SK-N-SH (cell line): ENCODE results near the gene MIS12. TPM values are rescaled to one million over a fixed set of nuclear protein-coding genes. Genes with fewer than 3 reads are reported as not detected.

ENCODE experiments used
- CTCF ChIA-PET: fragments of 300-600, 350-600 bp; formaldehyde crosslinking; extraction: SDS; loops from one replicate; lab custom pipeline; 2021; lab: Yijun Ruan, JAX
- POLR2A ChIA-PET: fragments of 350-600 bp; sonication (Branson Sonifier 250); formaldehyde crosslinking; extraction: SDS; loops from one replicate; lab custom pipeline; 2020; ENCODE audit warnings: antibody characterized with exemption, inconsistent platforms; lab: Yijun Ruan, JAX
- DNase-seq: peaks from one replicate; pipeline ENCODE4 v3.0.0; 2012
- H2AFZ ChIP-seq: fragments of 200-600 bp; sonication (generic); 2 replicates; pipeline ENCODE4 v1.8.1; 2016; ENCODE audit warnings: antibody characterized with exemption, mild to moderate bottlenecking, low read depth
- H3F3A ChIP-seq: fragments of 200-600 bp; sonication (generic); replicated peaks from 2 replicates; pipeline ENCODE3; 2016; ENCODE audit warnings: antibody characterized with exemption, mild to moderate bottlenecking; ENCODE audit not compliant: insufficient read depth
- H3K27ac ChIP-seq, 2 experiments: fragments of 200-500 bp in 1 of 2; fragments of 200-600 bp in 1 of 2; sonication (Bioruptor generic) in 1 of 2; sonication (generic), shearing (Covaris generic) in 1 of 2; 2 replicates each; pipeline versions ENCODE4 v1.5.1 to v1.6.1; 2014 to 2016; ENCODE audit warnings: low read depth in 2 of 2, inconsistent platforms in 1 of 2, low read length in 1 of 2, mild to moderate bottlenecking in 1 of 2, mixed read lengths in 1 of 2
- H3K27me3 ChIP-seq: fragments of 200-600 bp; sonication (generic), shearing (Covaris generic); 2 replicates; pipeline ENCODE4 v1.6.1; 2016; ENCODE audit warnings: mixed run types; ENCODE audit not compliant: insufficient read depth
- H3K36me3 ChIP-seq, 2 experiments: fragments of 200-500 bp in 1 of 2; fragments of 200-600 bp in 1 of 2; sonication (Bioruptor generic) in 1 of 2; sonication (generic) in 1 of 2; replicated peaks in 1 of 2; 2 replicates each; pipeline versions ENCODE3 to v1.5.1; 2014 to 2016; ENCODE audit warnings: low read length in 1 of 2, mild to moderate bottlenecking in 1 of 2; ENCODE audit not compliant: insufficient read depth in 2 of 2, control insufficient read depth in 1 of 2
- H3K4me1 ChIP-seq, 2 experiments: fragments of 200-500 bp in 1 of 2; fragments of 200-600 bp in 1 of 2; sonication (Bioruptor generic) in 1 of 2; sonication (generic), shearing (Covaris generic) in 1 of 2; 2 replicates each; pipeline versions ENCODE4 v1.5.1 to v1.6.1; 2014 to 2016; ENCODE audit warnings: low read depth in 1 of 2, low read length in 1 of 2, mixed run types in 1 of 2; ENCODE audit not compliant: insufficient read depth in 2 of 2, control insufficient read depth in 1 of 2
- H3K4me2 ChIP-seq: fragments of 200-600 bp; sonication (generic), shearing (Covaris generic); 2 replicates; pipeline ENCODE4 v1.6.1; 2017; ENCODE audit warnings: mixed run types
- H3K4me3 ChIP-seq, 2 experiments: fragments of 200-500 bp in 1 of 2; fragments of 200-600 bp in 1 of 2; sonication (Bioruptor generic) in 1 of 2; sonication (generic), shearing (Covaris generic) in 1 of 2; 2 replicates each; pipeline versions ENCODE4 v1.5.1 to v1.8.1; 2014 to 2016; ENCODE audit warnings: low read depth in 2 of 2, inconsistent platforms in 1 of 2, low read length in 1 of 2, mild to moderate bottlenecking in 1 of 2, mixed read lengths in 1 of 2, moderate library complexity in 1 of 2
- H3K79me2 ChIP-seq: fragments of 200-600 bp; sonication (generic); 2 replicates; pipeline ENCODE4 v1.8.1; 2017; ENCODE audit warnings: mild to moderate bottlenecking; ENCODE audit not compliant: insufficient read depth
- H3K9ac ChIP-seq: fragments of 200-600 bp; sonication (generic); 2 replicates; pipeline ENCODE4 v1.6.1; 2017; ENCODE audit warnings: mixed run types
- H3K9me2 ChIP-seq: fragments of 200-600 bp; sonication (generic); 2 replicates; pipeline ENCODE4 v1.6.1; 2017; ENCODE audit warnings: mixed run types
- H3K9me3 ChIP-seq: fragments of 200-600 bp; sonication (generic); 2 replicates; pipeline ENCODE4 v1.6.1; 2017; ENCODE audit warnings: mixed run types, mild to moderate bottlenecking, moderate library complexity
- H4K20me1 ChIP-seq: fragments of 200-600 bp; sonication (generic); 2 replicates; pipeline ENCODE4 v1.6.1; 2017; ENCODE audit warnings: mild to moderate bottlenecking, mixed run types; ENCODE audit not compliant: insufficient read depth
- CTCF ChIP-seq: fragments of 200-600 bp; sonication (generic); IDR thresholded peaks from 2 replicates; pipeline ENCODE4 v1.6.1; 2017; ENCODE audit warnings: antibody characterized with exemption, mild to moderate bottlenecking, moderate library complexity
- EP300 ChIP-seq, 2 experiments: IDR thresholded peaks; 2 replicates each; pipeline versions ENCODE4 v1.4.0 to v1.6.1; 2012; ENCODE audit warnings: borderline replicate concordance in 1 of 2, low read depth in 1 of 2, low read length in 1 of 2
- EZH2phosphoT487 ChIP-seq: fragments of 200-600 bp; sonication (generic); IDR thresholded peaks from 2 replicates; pipeline ENCODE4 v1.6.1; 2017; ENCODE audit warnings: low read depth, mixed run types, mild to moderate bottlenecking, antibody characterized with exemption, moderate library complexity, borderline replicate concordance
- GABPA ChIP-seq: IDR thresholded peaks from 2 replicates; pipeline ENCODE4 v1.4.0; 2012; ENCODE audit warnings: low read depth, mild to moderate bottlenecking
- MEF2A ChIP-seq: IDR thresholded peaks from 2 replicates; pipeline ENCODE4 v1.4.0; 2012; ENCODE audit warnings: low read depth, borderline replicate concordance
- NRF1 ChIP-seq: IDR thresholded peaks from 2 replicates; pipeline ENCODE4 v1.6.1; 2012; ENCODE audit warnings: low read depth, mild to moderate bottlenecking, low read length
- RAD21 ChIP-seq: IDR thresholded peaks from 2 replicates; pipeline ENCODE4 v1.6.1; 2012; ENCODE audit warnings: mild to moderate bottlenecking, low read length
- RCOR1 ChIP-seq: fragments of 150-350 bp; IDR thresholded peaks from 2 replicates; pipeline ENCODE4 v1.6.1; 2017; ENCODE audit warnings: antibody characterized with exemption, low read length
- RFX5 ChIP-seq: IDR thresholded peaks from 2 replicates; pipeline ENCODE4 v1.6.1; 2012; ENCODE audit warnings: mild to moderate bottlenecking, improper control_type of control experiment, low read length
- RXRA ChIP-seq: IDR thresholded peaks from 2 replicates; pipeline ENCODE4 v1.4.0; 2012; ENCODE audit warnings: low read depth, mild to moderate bottlenecking, borderline replicate concordance
- SIN3A ChIP-seq: IDR thresholded peaks from 2 replicates; pipeline ENCODE4 v1.6.1; 2012; ENCODE audit warnings: low read depth, mild to moderate bottlenecking, low read length, moderate library complexity, borderline replicate concordance
- SMC3 ChIP-seq: IDR thresholded peaks from 2 replicates; pipeline ENCODE4 v1.6.1; 2012; ENCODE audit warnings: low read depth, low read length, improper control_type of control experiment
- TAF1 ChIP-seq: IDR thresholded peaks from 2 replicates; pipeline ENCODE4 v1.6.1; 2012; ENCODE audit warnings: low read depth, mild to moderate bottlenecking, low read length, moderate library complexity, borderline replicate concordance
- USF1 ChIP-seq: IDR thresholded peaks from 2 replicates; pipeline ENCODE4 v1.4.0; 2012; ENCODE audit warnings: low read depth, borderline replicate concordance
- YY1 ChIP-seq: IDR thresholded peaks from 2 replicates; pipeline ENCODE4 v1.4.0; 2012; ENCODE audit warnings: low read depth, mild to moderate bottlenecking
- WGBS: methylation state at CpG from one replicate; pipeline ENCODE4 v1.1.6; 2017; ENCODE audit warnings: low lambda C conversion rate; 5-methylcytosine and 5-hydroxymethylcytosine counted together
- polyA plus RNA-seq, 3 experiments: library from polyadenylated mRNA; depleted of rRNA; stranded (reverse); fragments of >200 nt; gene quantifications; 2 replicates each; pipeline ENCODE4 v1.2.3, GENCODE V29; 2012
- TF ChIP-seq, protein P1 (sequence below): IDR thresholded peaks from 2 replicates; pipeline ENCODE4 v1.6.1; 2012; ENCODE audit warnings: mild to moderate bottlenecking, low read depth, low read length, moderate library complexity
- TF ChIP-seq, protein P2 (sequence below): IDR thresholded peaks from 2 replicates; pipeline ENCODE4; 2012
- TF ChIP-seq, protein P3 (sequence below): fragments of 150-350 bp; IDR thresholded peaks from 2 replicates; pipeline ENCODE4 v1.6.1; 2016; ENCODE audit warnings: mild to moderate bottlenecking, low read depth, low read length
- TF ChIP-seq, protein P4 (sequence below): fragments of 150-350 bp; IDR thresholded peaks from 2 replicates; pipeline ENCODE4 v1.6.1; 2017; ENCODE audit warnings: antibody characterized with exemption, low read length, low read depth, borderline replicate concordance

Gene MIS12
- polyA plus RNA-seq, 1 of the 3 experiments (the other 2 are of a cell fraction): 9.3 TPM

DNA sequence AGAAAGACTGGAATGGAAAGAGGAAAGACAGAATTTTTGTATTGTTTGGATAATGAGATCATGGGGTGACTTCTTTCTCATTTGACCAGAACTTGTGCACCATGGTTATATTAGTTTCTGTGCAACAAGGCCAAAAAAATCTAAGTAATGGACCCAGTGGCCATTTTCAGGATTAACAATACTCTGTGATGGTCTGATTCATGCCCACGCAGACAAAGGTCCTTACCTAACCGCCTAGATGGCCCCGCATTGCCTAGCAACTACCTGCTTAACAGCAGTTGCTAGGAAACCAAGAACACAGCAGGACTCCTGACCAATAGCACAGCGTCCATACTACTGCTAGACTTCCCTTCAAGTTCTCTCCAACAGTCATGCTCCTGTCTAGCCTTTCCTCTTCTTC lies 22.4 kb downstream of the MIS12 start:
- H3K9ac ChIP-seq: no peak overlapping the region
- DNase-seq: no peak
- H3K27ac ChIP-seq: peak overlapping the region in 1 of 2 experiments; percentile 61; a peak in 2 of 4 replicates
- peaks cover 17% of the 10 kb centered on the region for H3F3A ChIP-seq
- H3K79me2 ChIP-seq: no peaks in the 10 kb centered on the region
- H3K4me1 ChIP-seq: no peaks in the 10 kb centered on the region
- H2AFZ ChIP-seq: no peak overlapping the region
- ChIA-PET CTCF (no interaction called here), POLR2A (no interaction called here)
- H3K4me2 ChIP-seq: no peak overlapping the region
- no peaks in the 10 kb centered on the region for H3K9me2 ChIP-seq
- no peak overlapping the region for H3K4me3 ChIP-seq
- no peaks in the 10 kb centered on the region for H3K9me3 ChIP-seq
- 69% methylated on average over 4 of the region's 4 CpGs for WGBS
- peaks cover 0 to 3% of the 10 kb centered on the region in 2 experiments for H3K36me3 ChIP-seq
- H3K27me3 ChIP-seq: no peaks in the 10 kb centered on the region
- TF ChIP-seq RFX5: no peak
- TF ChIP-seq SIN3A: no peak
- TF ChIP-seq, protein P1, sequence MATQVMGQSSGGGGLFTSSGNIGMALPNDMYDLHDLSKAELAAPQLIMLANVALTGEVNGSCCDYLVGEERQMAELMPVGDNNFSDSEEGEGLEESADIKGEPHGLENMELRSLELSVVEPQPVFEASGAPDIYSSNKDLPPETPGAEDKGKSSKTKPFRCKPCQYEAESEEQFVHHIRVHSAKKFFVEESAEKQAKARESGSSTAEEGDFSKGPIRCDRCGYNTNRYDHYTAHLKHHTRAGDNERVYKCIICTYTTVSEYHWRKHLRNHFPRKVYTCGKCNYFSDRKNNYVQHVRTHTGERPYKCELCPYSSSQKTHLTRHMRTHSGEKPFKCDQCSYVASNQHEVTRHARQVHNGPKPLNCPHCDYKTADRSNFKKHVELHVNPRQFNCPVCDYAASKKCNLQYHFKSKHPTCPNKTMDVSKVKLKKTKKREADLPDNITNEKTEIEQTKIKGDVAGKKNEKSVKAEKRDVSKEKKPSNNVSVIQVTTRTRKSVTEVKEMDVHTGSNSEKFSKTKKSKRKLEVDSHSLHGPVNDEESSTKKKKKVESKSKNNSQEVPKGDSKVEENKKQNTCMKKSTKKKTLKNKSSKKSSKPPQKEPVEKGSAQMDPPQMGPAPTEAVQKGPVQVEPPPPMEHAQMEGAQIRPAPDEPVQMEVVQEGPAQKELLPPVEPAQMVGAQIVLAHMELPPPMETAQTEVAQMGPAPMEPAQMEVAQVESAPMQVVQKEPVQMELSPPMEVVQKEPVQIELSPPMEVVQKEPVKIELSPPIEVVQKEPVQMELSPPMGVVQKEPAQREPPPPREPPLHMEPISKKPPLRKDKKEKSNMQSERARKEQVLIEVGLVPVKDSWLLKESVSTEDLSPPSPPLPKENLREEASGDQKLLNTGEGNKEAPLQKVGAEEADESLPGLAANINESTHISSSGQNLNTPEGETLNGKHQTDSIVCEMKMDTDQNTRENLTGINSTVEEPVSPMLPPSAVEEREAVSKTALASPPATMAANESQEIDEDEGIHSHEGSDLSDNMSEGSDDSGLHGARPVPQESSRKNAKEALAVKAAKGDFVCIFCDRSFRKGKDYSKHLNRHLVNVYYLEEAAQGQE: no peak
- TF ChIP-seq, protein P2, sequence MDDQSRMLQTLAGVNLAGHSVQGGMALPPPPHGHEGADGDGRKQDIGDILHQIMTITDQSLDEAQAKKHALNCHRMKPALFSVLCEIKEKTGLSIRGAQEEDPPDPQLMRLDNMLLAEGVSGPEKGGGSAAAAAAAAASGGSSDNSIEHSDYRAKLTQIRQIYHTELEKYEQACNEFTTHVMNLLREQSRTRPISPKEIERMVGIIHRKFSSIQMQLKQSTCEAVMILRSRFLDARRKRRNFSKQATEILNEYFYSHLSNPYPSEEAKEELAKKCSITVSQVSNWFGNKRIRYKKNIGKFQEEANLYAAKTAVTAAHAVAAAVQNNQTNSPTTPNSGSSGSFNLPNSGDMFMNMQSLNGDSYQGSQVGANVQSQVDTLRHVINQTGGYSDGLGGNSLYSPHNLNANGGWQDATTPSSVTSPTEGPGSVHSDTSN: no peak
- TF ChIP-seq EP300 (IDR thresholded peaks at IDR 0.05; ENCODE audit: borderline replicate concordance in 1 of 2, low read depth in 1 of 2, low read length in 1 of 2): no peak
- TF ChIP-seq YY1: no peak
- TF ChIP-seq MEF2A: no peak
- TF ChIP-seq, protein P3, sequence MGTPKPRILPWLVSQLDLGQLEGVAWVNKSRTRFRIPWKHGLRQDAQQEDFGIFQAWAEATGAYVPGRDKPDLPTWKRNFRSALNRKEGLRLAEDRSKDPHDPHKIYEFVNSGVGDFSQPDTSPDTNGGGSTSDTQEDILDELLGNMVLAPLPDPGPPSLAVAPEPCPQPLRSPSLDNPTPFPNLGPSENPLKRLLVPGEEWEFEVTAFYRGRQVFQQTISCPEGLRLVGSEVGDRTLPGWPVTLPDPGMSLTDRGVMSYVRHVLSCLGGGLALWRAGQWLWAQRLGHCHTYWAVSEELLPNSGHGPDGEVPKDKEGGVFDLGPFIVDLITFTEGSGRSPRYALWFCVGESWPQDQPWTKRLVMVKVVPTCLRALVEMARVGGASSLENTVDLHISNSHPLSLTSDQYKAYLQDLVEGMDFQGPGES: no peak
- TF ChIP-seq RAD21: no peak
- TF ChIP-seq, protein P4, sequence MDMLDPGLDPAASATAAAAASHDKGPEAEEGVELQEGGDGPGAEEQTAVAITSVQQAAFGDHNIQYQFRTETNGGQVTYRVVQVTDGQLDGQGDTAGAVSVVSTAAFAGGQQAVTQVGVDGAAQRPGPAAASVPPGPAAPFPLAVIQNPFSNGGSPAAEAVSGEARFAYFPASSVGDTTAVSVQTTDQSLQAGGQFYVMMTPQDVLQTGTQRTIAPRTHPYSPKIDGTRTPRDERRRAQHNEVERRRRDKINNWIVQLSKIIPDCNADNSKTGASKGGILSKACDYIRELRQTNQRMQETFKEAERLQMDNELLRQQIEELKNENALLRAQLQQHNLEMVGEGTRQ: no peak
- TF ChIP-seq SMC3: no peak
- no peak for TF ChIP-seq EZH2phosphoT487
- TF ChIP-seq CTCF: no peak
- TF ChIP-seq RCOR1: no peak
- TF ChIP-seq RXRA: no peak
- no peak for TF ChIP-seq TAF1
- no peak for TF ChIP-seq NRF1
- TF ChIP-seq USF1: no peak
- TF ChIP-seq GABPA: no peak
- TF ChIP-seq, all 33 proteins: peak for 0
- H4K20me1 ChIP-seq: no peaks in the 10 kb centered on the region
